ENCODE results near the gene ZSWIM2.

- TF ChIP-seq, protein P1, sequence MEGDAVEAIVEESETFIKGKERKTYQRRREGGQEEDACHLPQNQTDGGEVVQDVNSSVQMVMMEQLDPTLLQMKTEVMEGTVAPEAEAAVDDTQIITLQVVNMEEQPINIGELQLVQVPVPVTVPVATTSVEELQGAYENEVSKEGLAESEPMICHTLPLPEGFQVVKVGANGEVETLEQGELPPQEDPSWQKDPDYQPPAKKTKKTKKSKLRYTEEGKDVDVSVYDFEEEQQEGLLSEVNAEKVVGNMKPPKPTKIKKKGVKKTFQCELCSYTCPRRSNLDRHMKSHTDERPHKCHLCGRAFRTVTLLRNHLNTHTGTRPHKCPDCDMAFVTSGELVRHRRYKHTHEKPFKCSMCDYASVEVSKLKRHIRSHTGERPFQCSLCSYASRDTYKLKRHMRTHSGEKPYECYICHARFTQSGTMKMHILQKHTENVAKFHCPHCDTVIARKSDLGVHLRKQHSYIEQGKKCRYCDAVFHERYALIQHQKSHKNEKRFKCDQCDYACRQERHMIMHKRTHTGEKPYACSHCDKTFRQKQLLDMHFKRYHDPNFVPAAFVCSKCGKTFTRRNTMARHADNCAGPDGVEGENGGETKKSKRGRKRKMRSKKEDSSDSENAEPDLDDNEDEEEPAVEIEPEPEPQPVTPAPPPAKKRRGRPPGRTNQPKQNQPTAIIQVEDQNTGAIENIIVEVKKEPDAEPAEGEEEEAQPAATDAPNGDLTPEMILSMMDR (IDR thresholded peaks at IDR 0.05) = peak; percentile 48 to 68 (median 60)
- no peak for TF ChIP-seq EP300 (IDR thresholded peaks at IDR 0.05)
These were observed 14.1 kb upstream of the ZSWIM2 start for GRCh38 chr2:186862869-186863709.
